ENCODE data around the gene DHRS3.

DNA sequence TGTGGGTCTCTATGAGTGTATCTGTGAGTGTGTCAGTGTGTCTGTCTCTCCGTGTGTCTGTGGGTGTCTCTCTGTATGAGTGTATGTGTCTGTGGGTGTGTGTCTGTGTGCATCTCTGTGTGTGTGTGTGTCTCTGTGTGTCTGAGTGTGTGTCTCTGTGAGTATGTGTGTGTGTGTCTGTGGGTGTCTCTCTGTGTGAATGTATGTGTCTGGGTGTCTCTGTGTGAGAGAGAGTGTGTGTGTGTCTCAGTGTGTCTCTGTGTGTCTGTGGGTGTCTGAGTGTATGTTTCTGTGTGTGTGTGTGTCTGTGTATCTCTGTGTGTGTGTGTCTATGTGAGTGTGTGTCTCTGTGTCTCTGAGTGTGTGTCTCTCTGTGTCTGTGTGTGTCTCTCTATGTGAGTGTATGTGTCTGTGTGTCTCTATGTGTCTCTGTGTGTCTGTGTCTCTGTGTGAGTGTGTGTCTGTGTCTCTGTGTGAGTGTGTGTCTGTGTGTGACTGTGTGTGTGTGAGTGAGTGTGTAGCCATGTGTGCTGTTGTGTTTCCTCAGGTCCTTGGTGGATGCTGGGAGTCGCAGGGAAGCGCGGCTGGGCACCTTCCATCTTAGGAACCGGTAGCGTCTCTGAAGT is 33.0 kb downstream of the DHRS3 start:
- TF ChIP-seq, protein P1, sequence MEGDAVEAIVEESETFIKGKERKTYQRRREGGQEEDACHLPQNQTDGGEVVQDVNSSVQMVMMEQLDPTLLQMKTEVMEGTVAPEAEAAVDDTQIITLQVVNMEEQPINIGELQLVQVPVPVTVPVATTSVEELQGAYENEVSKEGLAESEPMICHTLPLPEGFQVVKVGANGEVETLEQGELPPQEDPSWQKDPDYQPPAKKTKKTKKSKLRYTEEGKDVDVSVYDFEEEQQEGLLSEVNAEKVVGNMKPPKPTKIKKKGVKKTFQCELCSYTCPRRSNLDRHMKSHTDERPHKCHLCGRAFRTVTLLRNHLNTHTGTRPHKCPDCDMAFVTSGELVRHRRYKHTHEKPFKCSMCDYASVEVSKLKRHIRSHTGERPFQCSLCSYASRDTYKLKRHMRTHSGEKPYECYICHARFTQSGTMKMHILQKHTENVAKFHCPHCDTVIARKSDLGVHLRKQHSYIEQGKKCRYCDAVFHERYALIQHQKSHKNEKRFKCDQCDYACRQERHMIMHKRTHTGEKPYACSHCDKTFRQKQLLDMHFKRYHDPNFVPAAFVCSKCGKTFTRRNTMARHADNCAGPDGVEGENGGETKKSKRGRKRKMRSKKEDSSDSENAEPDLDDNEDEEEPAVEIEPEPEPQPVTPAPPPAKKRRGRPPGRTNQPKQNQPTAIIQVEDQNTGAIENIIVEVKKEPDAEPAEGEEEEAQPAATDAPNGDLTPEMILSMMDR (IDR thresholded peaks at IDR 0.05; ENCODE audit: extremely low read depth in 1 of 2, insufficient read depth in 1 of 2, low read depth in 1 of 2, low read length in 2 of 2), result no peak
- TF ChIP-seq JUN (IDR thresholded peaks at IDR 0.05; ENCODE audit: borderline replicate concordance, insufficient read depth, insufficient read length, low read depth), result no peak
- TF ChIP-seq POLR2A (IDR thresholded peaks at IDR 0.05; ENCODE audit: low read depth, low read length), result no peak
- no peak for TF ChIP-seq EZH2 (IDR thresholded peaks at IDR 0.05; ENCODE audit: borderline replicate concordance, low read depth, low read length, severe bottlenecking)
- TF ChIP-seq POLR2AphosphoS5 (IDR thresholded peaks at IDR 0.05; ENCODE audit: insufficient read depth, low read depth, low read length), result no peak
